Activated T-cell treated with anti-CD3 and anti-CD28 coated beads, Interleukin-2, amount 50 U/mL, for 72 hours (primary cell): ENCODE results near the gene EIF4G3. TPM values are rescaled to one million over a fixed set of nuclear protein-coding genes. Genes with fewer than 3 reads are reported as not detected.
"Not testable (repeated sequence)": the region's sequence is repeated elsewhere in the genome, so short reads cannot be mapped to it uniquely, and the experiment has no call there.

Source experiments
- ATAC-seq, 2 donors: fragments of 150-1000 bp; cut with Tn5 transposase; replicated peaks in 1 of 2; 2 replicates each; pipeline ENCODE4 v1.10.0; 2021; ENCODE audit warnings: moderate library complexity in 2 of 2, mild to moderate bottlenecking in 1 of 2
- DNase-seq, 2 donors: peaks; one replicate each; pipeline ENCODE4 v3.0.0; 2021 to 2022; ENCODE audit warnings: mixed read lengths in 1 of 2
- H3K27ac Mint-ChIP-seq: one replicate; pipeline ENCODE4 v1.8.0; 2022; ENCODE audit warnings: mild to moderate bottlenecking, moderate library complexity, mixed read lengths
- H3K27me3 Mint-ChIP-seq: one replicate; pipeline ENCODE4 v1.8.0; 2022; ENCODE audit warnings: low read depth, mixed read lengths
- H3K36me3 Mint-ChIP-seq, 2 donors: one replicate each; pipeline ENCODE4 v1.8.0; 2022; ENCODE audit warnings: mixed read lengths in 2 of 2, mild to moderate bottlenecking in 1 of 2; ENCODE audit not compliant: insufficient read depth in 2 of 2
- H3K4me1 Mint-ChIP-seq: one replicate; pipeline ENCODE4 v1.8.0; 2022; ENCODE audit warnings: low read depth, mixed read lengths
- H3K4me3 Mint-ChIP-seq, 2 donors: one replicate each; pipeline ENCODE4 v1.8.0; 2022; ENCODE audit warnings: mild to moderate bottlenecking in 2 of 2, mixed read lengths in 2 of 2, moderate library complexity in 2 of 2
- H3K9me3 Mint-ChIP-seq, 2 donors: one replicate each; pipeline ENCODE4 v1.8.0; 2022; ENCODE audit warnings: mixed read lengths in 2 of 2
- total RNA-seq, 2 donors: library from RNA; stranded (reverse); gene quantifications; one replicate each; pipeline ENCODE4 v1.2.3, GENCODE V29; 2022

EIF4G3 gene
- total RNA-seq, 2 donors from 2014 or later = 33.3 to 36.3 TPM

DNA sequence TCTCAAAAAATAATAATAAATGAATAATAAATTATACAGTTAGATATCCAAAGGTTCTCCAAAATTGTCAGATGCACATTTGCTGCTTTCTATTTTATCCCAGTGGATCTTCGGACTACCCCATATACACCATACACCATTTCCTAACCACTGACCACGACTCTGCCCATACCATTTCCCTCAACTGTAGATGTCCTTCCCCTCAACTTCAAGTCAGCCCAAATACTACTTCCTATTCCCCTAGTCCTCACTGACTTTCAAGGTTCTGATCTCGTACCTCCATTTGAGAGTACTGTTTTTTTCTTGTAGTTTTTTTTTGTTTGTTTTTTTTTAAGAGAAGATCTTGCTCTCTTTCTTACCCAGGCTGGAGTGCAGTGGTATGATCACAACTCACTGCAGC lies 19.6 kb downstream of the EIF4G3 start:
- DNase-seq (no peak), ATAC-seq (no peak)
- Mint-ChIP-seq H3K4me1 (peaks cover 14% of the 10 kb centered on the region), H3K9me3 (no peaks in the 10 kb centered on the region), H3K27me3 (no peaks in the 10 kb centered on the region), H3K36me3 (peaks cover 0 to 18% of the 10 kb centered on the region in 2 donors), H3K4me3 (no peak overlapping the region), H3K27ac (no peak overlapping the region)

DNA sequence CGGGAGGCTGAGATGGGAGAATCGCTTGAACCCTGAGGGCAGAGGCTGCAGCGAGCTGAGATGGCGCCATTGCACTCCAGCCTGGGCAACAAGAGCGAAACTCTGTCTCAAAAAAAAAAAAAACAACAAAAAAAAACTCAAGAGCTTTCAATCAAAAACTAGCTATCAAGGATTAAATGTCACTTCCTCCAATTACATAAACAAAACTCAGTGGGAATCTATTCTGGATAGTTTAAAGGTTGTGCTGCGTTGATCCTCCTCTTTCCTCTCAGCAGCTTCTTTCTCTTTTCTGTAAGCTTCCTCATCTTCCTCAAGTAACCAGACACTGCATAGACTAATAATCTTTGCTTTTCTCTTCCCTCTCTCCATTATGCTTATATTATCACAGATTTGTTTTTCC lies 20.7 kb downstream of the EIF4G3 start:
- ATAC-seq = no peak

DNA sequence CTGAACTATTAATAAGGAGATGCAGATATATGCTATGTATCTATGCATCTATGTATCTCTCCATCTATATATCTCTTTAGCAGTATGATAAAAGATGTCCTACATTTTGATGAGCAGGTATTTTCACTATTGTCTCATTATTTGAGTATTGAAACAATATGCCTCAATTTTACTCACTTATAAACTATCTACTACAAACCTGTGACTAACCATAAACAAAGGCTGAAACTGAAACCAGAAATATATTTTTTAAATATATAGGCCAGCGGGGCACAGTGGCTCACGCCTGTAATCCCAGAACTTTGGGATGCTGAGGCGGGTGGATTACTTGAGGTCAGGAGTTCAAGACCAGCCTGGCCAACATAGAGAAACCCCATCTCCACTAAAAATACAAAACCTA lies 22.0 kb downstream of the EIF4G3 start:
- Mint-ChIP-seq H3K27ac (peak overlapping the region; percentile 33), H3K4me1 (peaks cover 5% of the 10 kb centered on the region), H3K4me3 (no peak overlapping the region), H3K9me3 (no peaks in the 10 kb centered on the region), H3K36me3 (peaks cover 0 to 9% of the 10 kb centered on the region in 2 donors), H3K27me3 (no peaks in the 10 kb centered on the region)
- ATAC-seq (no peak), DNase-seq (no peak)

More for the DNA sequence above, 20.7 kb downstream of the EIF4G3 start:
- H3K27ac Mint-ChIP-seq = no peak overlapping the region
- no peak for DNase-seq
- peaks cover 14% of the 10 kb centered on the region for H3K4me1 Mint-ChIP-seq
- no peaks in the 10 kb centered on the region for H3K9me3 Mint-ChIP-seq
- H3K36me3 Mint-ChIP-seq = peaks cover 0 to 16% of the 10 kb centered on the region in 2 donors
- no peak overlapping the region for H3K4me3 Mint-ChIP-seq
- no peaks in the 10 kb centered on the region for H3K27me3 Mint-ChIP-seq

DNA sequence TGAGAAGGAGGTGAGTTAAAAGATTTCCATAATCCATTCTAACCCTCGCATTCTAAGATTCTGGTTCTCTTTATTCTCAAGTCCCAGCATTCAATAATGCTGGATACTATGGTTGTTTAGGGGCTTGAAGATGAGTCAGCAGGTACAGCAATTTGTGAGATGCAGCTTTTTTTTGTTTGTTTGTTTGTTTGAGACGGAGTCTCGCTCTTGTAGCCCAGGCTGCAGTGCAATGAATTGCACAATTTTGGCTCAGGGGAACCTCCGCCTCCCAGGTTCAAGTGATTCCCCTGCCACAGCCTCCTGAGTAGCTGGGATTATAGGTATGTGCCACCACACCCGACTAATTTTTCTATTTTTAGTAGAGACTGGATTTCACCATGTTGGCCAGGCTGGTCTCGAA lies 23.3 kb downstream of the EIF4G3 start:
- Mint-ChIP-seq H3K4me1 (peaks cover 5% of the 10 kb centered on the region), H3K9me3 (no peaks in the 10 kb centered on the region), H3K27ac (no peak overlapping the region), H3K4me3 (no peak overlapping the region), H3K27me3 (no peaks in the 10 kb centered on the region), H3K36me3 (peaks cover 0 to 4% of the 10 kb centered on the region in 2 donors)
- no peak for DNase-seq
- ATAC-seq = no peak

DNA sequence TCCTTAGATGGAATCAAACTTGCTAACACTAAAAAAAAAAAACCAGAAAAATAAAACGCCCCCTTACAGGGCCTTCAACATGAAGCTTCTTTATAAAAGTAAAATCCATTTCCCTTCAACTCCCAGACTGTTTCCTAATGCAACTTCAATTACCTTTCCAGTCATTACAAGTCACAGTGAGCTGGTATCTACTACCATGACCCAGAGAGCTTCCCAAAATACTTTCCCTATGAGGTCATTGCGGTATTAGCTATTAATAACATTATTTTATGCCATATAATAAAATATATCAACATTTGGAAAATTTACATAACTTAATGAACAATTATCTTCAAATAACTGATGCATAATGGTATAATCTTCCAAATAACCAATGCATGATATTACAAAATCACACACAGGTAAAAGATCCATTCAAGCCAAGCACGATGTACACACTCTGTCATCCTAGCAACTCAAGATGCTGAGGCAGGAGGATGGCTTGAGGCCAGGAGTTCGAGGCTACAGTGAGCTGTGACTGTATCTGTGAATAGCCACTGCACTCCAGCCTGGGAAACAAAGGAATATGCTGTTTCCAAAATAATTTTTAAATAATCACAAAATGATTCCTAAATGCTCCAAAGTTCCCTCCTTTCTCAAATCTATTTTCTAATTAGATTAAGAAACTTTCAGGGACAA lies 24.1 kb downstream of the EIF4G3 start:
- DNase-seq (no peak), ATAC-seq (no peak)
- Mint-ChIP-seq H3K4me1 (peaks cover 4% of the 10 kb centered on the region), H3K4me3 (no peak overlapping the region), H3K9me3 (no peaks in the 10 kb centered on the region), H3K27me3 (no peaks in the 10 kb centered on the region), H3K36me3 (peaks cover 2 to 6% of the 10 kb centered on the region in 2 donors), H3K27ac (no peak overlapping the region)

DNA sequence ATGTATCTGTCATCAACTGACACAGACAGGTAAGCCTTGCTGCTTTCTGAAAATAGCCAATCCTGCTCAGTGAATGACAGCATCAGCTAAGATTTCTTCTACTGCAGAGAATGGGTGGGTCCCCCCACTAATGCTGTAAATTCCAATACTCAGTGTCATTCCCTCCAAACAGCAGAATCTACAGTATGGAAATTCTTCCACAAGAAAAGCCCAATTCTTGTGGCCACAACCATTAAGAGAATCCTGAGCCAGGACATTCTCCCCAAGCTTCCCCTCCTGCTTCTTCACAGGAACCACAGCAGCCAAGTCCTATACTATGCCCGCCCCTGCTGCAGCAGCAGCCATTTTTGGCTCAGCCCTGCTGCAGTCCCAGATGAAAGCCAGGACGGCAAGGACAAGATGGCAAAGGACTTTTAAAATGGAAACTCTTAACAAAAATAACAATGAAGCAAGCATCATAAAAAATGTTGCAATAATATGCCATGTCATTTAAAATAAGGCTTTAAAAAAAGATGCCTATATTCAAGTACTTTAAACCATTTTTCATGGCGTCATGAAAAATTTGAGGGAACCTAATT lies 26.8 kb downstream of the EIF4G3 start:
- ATAC-seq = no peak
- no peaks in the 10 kb centered on the region for H3K4me1 Mint-ChIP-seq

DNA sequence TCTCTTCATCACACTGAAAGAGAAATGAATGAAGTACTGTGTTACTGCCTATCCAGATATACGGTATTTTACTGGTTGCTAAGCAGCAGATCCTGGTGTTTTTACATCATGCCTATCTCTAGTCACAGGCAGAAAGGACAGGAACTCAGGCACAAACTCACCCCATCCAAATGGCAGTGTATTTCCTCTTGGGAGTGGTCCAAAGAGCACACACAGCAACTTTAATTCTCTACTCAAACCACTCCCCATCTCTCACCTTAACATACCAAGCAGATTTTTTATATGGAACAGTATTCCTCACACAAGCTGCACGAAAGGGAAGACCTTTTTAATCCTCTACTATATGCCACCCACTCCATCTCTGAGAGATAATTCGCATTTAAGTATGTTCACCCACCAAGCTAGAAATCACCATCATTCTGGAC lies 27.3 kb downstream of the EIF4G3 start:
- no peaks in the 10 kb centered on the region for H3K27me3 Mint-ChIP-seq
- no peak overlapping the region for H3K4me3 Mint-ChIP-seq
- no peak for ATAC-seq
- H3K9me3 Mint-ChIP-seq = no peaks in the 10 kb centered on the region
- no peak for DNase-seq
- peaks cover 2% of the 10 kb centered on the region in 2 donors for H3K36me3 Mint-ChIP-seq
- no peaks in the 10 kb centered on the region for H3K4me1 Mint-ChIP-seq
- no peak overlapping the region for H3K27ac Mint-ChIP-seq

More for the DNA sequence above, 26.8 kb downstream of the EIF4G3 start:
- Mint-ChIP-seq H3K27ac (no peak overlapping the region), H3K9me3 (no peaks in the 10 kb centered on the region), H3K27me3 (no peaks in the 10 kb centered on the region), H3K4me3 (no peak overlapping the region), H3K36me3 (peaks cover 2% of the 10 kb centered on the region in 2 donors)
- no peak for DNase-seq

DNA sequence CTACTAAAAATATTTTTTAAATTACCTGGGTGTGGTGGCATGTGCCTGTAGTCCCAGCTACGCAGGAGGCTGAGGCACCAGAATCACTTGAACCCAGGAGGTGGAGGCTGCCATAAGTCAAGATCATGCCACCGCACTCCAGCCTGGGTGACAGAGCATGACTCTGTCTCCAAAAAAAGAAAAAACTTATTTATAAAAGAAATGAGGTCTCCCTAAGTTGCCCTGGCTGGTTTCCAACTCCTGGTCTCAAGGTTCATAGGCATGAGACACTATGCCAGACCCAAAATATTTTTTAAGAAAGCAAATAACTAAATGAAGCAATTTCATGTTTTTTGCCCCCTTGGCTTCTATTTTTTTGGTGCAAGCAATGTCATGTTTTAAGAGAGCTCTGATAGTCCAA lies 32.9 kb downstream of the EIF4G3 start:
- Mint-ChIP-seq H3K9me3 (no peaks in the 10 kb centered on the region), H3K36me3 (peaks cover 2 to 5% of the 10 kb centered on the region in 2 donors), H3K4me1 (no peaks in the 10 kb centered on the region), H3K4me3 (no peak overlapping the region), H3K27ac (no peak overlapping the region), H3K27me3 (no peaks in the 10 kb centered on the region)
- ATAC-seq (no peak), DNase-seq (no peak)

DNA sequence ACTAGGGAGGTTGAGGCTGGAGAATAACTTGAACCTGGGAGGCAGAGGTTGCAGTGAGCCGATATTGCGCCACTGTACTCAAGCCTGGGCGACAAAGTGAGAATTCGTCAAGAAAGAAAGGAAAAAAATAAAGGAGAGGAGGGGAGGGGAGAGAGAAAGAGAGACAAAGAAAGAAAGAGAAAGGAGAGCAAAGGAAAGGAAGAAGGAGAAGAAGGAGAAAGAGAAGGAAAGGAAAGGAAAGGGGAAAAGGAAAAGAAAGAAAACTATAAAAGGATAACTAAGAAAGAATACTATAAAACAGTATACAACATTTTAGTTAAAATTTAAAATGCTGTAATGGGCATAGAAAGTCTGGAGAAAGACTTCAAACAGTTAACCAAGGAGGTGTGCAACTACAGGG lies 33.6 kb downstream of the EIF4G3 start:
- ATAC-seq (no peak), DNase-seq (no peak)
- no peaks in the 10 kb centered on the region for H3K4me1 Mint-ChIP-seq
- no peak overlapping the region for H3K4me3 Mint-ChIP-seq
- no peaks in the 10 kb centered on the region for H3K9me3 Mint-ChIP-seq
- peaks cover 2 to 5% of the 10 kb centered on the region in 2 donors for H3K36me3 Mint-ChIP-seq
- H3K27ac Mint-ChIP-seq = no peak overlapping the region
- no peaks in the 10 kb centered on the region for H3K27me3 Mint-ChIP-seq

DNA sequence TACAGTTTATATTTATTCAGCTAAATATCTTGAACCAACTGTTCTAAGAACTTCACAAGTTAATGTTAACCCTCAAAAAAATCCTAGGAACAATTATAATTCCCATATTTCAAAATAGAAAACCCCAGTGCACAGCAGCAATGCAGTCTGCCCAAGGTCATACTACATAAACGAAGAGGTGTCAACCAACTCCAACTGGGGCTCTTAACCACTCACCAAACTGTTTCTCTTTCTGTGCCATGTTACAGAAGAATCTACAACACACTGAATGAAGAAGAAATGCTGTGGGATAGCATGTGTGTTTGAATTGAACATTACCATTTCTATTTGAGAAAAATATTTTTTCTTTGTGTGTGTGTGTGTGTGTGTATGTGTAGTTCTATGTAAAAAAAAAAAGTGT lies 35.7 kb downstream of the EIF4G3 start:
- H3K27me3 Mint-ChIP-seq = no peaks in the 10 kb centered on the region
- no peak for ATAC-seq

DNA sequence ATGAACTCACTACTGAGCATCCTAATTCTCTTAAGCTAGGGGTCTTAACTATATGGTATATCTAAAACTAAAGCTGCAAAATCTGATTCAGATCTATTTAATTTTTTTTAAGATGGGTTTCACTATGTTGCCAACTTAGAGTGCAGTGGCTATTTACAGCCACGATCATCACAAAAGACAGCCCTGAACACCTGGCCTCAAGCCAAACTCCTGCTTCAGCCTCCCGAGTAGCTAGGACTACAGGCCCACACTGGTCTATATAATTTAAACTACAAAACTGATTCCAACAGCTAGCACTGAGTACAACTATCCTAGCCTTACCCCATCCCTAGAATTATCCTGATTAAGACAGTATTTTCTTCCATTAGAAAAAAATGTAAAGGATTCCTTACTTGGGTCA lies 37.1 kb downstream of the EIF4G3 start:
- peaks cover 2 to 7% of the 10 kb centered on the region in 2 donors for H3K36me3 Mint-ChIP-seq

More for the DNA sequence above, 35.7 kb downstream of the EIF4G3 start:
- DNase-seq = no peak
- Mint-ChIP-seq H3K4me1 (no peaks in the 10 kb centered on the region), H3K27ac (no peak overlapping the region), H3K4me3 (no peak overlapping the region), H3K36me3 (peaks cover 2 to 7% of the 10 kb centered on the region in 2 donors), H3K9me3 (no peaks in the 10 kb centered on the region)

DNA sequence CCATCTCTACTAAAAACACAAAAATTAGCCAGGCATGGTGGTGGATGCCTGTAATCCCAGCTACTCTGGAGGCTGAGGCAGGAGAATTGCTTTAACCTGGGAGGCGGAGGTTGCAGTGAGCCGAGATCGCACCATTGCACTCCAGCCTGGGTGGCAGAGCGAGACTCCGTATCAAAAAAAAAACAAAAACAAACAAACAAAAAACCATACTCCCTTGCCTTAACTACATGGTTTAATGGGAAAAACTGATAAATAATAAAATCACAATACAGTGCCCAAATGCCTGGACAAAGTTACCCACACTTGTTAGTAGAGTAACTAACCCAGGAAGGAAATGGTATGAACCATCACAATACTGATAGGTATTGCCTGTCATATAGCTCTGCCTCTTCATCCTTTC lies 40.4 kb downstream of the EIF4G3 start:
- not testable (repeated sequence) for ATAC-seq, H3K27ac Mint-ChIP-seq, H3K4me1 Mint-ChIP-seq, H3K9me3 Mint-ChIP-seq, H3K4me3 Mint-ChIP-seq, DNase-seq, H3K36me3 Mint-ChIP-seq, H3K27me3 Mint-ChIP-seq

More for the DNA sequence above, 37.1 kb downstream of the EIF4G3 start:
- DNase-seq (no peak), ATAC-seq (no peak)
- no peaks in the 10 kb centered on the region for H3K27me3 Mint-ChIP-seq
- H3K9me3 Mint-ChIP-seq = no peaks in the 10 kb centered on the region
- no peak overlapping the region for H3K4me3 Mint-ChIP-seq
- no peaks in the 10 kb centered on the region for H3K4me1 Mint-ChIP-seq
- H3K27ac Mint-ChIP-seq = no peak overlapping the region

DNA sequence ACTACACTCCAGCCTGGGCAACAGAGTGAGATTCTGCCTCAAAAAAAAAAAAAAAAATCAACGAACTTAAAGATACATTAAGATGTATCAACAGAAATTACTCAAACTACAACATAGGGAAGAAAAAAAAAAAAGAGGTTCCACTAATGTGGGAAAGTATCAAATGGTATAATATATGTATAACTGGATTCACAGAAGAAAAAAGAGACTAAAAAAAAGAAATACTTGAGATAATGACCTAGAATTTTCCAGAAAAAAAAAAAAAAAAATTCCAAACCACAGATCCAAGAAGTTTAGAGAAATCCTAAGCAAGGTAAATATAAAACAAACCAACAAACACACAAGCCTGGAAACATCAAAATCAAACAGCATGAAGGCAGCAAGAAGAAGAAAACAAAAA lies 45.5 kb downstream of the EIF4G3 start:
- Mint-ChIP-seq H3K9me3 (no peaks in the 10 kb centered on the region), H3K36me3 (peaks cover 0 to 6% of the 10 kb centered on the region in 2 donors), H3K4me3 (no peak overlapping the region), H3K27me3 (no peaks in the 10 kb centered on the region), H3K27ac (no peak overlapping the region), H3K4me1 (no peaks in the 10 kb centered on the region)
- DNase-seq (no peak), ATAC-seq (no peak)

DNA sequence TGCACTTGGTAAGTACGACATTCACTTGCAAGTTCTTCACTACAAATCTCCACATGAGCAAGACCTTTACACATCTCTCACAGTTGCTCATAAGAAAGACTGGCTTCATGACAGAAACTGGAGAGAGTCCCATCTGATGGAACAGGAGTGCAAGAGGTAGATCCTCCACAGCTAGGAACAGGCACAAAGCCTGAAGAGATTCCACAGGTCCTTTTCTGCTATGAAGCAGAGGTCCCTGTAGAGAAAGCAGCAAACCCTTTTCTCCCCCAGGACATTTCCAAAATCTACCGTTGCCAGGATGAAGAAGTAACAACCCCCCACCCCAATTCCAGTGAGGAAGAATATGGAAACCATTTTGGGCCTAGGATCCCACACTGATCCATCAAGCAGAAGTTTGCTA lies 47.3 kb downstream of the EIF4G3 start:
- no peaks in the 10 kb centered on the region for H3K4me1 Mint-ChIP-seq
- no peaks in the 10 kb centered on the region for H3K27me3 Mint-ChIP-seq
- no peak overlapping the region for H3K27ac Mint-ChIP-seq
- no peak for DNase-seq
- H3K4me3 Mint-ChIP-seq = no peak overlapping the region
- H3K9me3 Mint-ChIP-seq = no peaks in the 10 kb centered on the region
- no peak for ATAC-seq
- H3K36me3 Mint-ChIP-seq = peaks cover 1 to 6% of the 10 kb centered on the region in 2 donors
